HEK293 (cell line): ENCODE measurements around the gene CCT3.

ENCODE experiments used
- CTCF ChIA-PET: fragments of 350-600 bp; formaldehyde crosslinking; extraction: SDS; loops from one replicate; lab custom pipeline; 2021; ENCODE audit warnings: antibody characterized with exemption; lab: Yijun Ruan, JAX
- POLR2A ChIA-PET: fragments of 300-600 bp; formaldehyde crosslinking; extraction: SDS; loops from one replicate; lab custom pipeline; 2020; ENCODE audit warnings: antibody characterized with exemption, inconsistent platforms; lab: Yijun Ruan, JAX
- H3K27ac ChIP-seq: fragments of 200-500 bp; sonication (Bioruptor generic); 2 replicates; pipeline ENCODE4 v1.5.1; 2014; ENCODE audit warnings: low read depth, low read length, control low read depth, inconsistent platforms; ENCODE audit errors: extremely low read depth
- H3K36me3 ChIP-seq, 2 experiments: fragments of 200-500 bp in 1 of 2; sonication (Bioruptor generic) in 1 of 2; 1 replicate in 1 of 2; 2 replicates in 1 of 2; pipeline ENCODE4 v1.5.1; 2014 to 2017; ENCODE audit warnings: inconsistent platforms in 2 of 2, low read length in 2 of 2; ENCODE audit not compliant: control insufficient read depth in 2 of 2, insufficient read depth in 1 of 2
- H3K4me1 ChIP-seq: fragments of 200-500 bp; sonication (Bioruptor generic); 2 replicates; pipeline ENCODE4 v1.5.1; 2014; ENCODE audit warnings: mild to moderate bottlenecking, low read length, inconsistent platforms; ENCODE audit not compliant: control insufficient read depth, insufficient read depth
- H3K4me3 ChIP-seq: 2 replicates; pipeline ENCODE4 v1.5.1; 2011; ENCODE audit warnings: low read depth, mild to moderate bottlenecking, control low read depth, low read length, moderate library complexity
- H3K9me3 ChIP-seq: fragments of 200-500 bp; sonication (Bioruptor generic); 2 replicates; pipeline ENCODE4 v1.5.1; 2014; ENCODE audit warnings: low read depth, low read length, inconsistent platforms; ENCODE audit not compliant: control insufficient read depth, insufficient read depth
- GLI4 ChIP-seq: fragments of 450-650 bp; formaldehyde crosslinking; IDR thresholded peaks from 2 replicates; pipeline ENCODE4 v1.5.1; 2016; ENCODE audit warnings: missing biosample characterization, missing genetic modification characterization
- KLF1 ChIP-seq: fragments of 450-650 bp; formaldehyde crosslinking; IDR thresholded peaks from 2 replicates; pipeline ENCODE4 v1.5.1; 2016; ENCODE audit warnings: missing biosample characterization, missing genetic modification characterization
- KLF10 ChIP-seq: fragments of 450-650 bp; IDR thresholded peaks from 2 replicates; pipeline ENCODE4 v1.5.1; 2018; ENCODE audit warnings: missing biosample characterization, mild to moderate bottlenecking, missing genetic modification characterization
- PRDM4 ChIP-seq: fragments of 450-650 bp; formaldehyde crosslinking; IDR thresholded peaks from 2 replicates; pipeline ENCODE4 v1.5.1; 2017; ENCODE audit warnings: missing biosample characterization, missing genetic modification characterization
- SCRT2 ChIP-seq: fragments of 450-650 bp; formaldehyde crosslinking; IDR thresholded peaks from 2 replicates; pipeline ENCODE4 v1.5.1; 2016; ENCODE audit warnings: missing biosample characterization, missing genetic modification characterization
- ZBTB44 ChIP-seq: fragments of 450-650 bp; IDR thresholded peaks from 2 replicates; pipeline ENCODE4 v1.5.1; 2018; ENCODE audit warnings: missing biosample characterization, mild to moderate bottlenecking, missing genetic modification characterization
- ZFP37 ChIP-seq: fragments of 450-650 bp; formaldehyde crosslinking; IDR thresholded peaks from 2 replicates; pipeline ENCODE4 v1.5.1; 2016; ENCODE audit warnings: missing biosample characterization, missing genetic modification characterization
- ZNF2 ChIP-seq: fragments of 450-650 bp; formaldehyde crosslinking; IDR thresholded peaks from 2 replicates; pipeline ENCODE4 v1.5.1; 2016; ENCODE audit warnings: missing biosample characterization, missing genetic modification characterization
- ZNF292 ChIP-seq: fragments of 450-650 bp; formaldehyde crosslinking; IDR thresholded peaks from 2 replicates; pipeline ENCODE4 v1.5.1; 2016; ENCODE audit warnings: low read depth, missing biosample characterization, missing genetic modification characterization, borderline replicate concordance
- ZNF398 ChIP-seq: fragments of 450-650 bp; formaldehyde crosslinking; IDR thresholded peaks from 2 replicates; pipeline ENCODE4 v1.5.1; 2017; ENCODE audit warnings: missing biosample characterization, missing genetic modification characterization
- ZNF501 ChIP-seq: fragments of 450-650 bp; formaldehyde crosslinking; IDR thresholded peaks from 2 replicates; pipeline ENCODE4 v1.5.1; 2016; ENCODE audit warnings: missing biosample characterization, missing genetic modification characterization
- ZNF510 ChIP-seq: fragments of 450-650 bp; formaldehyde crosslinking; IDR thresholded peaks from 2 replicates; pipeline ENCODE4 v1.5.1; 2018; ENCODE audit warnings: mild to moderate bottlenecking, missing genetic modification characterization, missing biosample characterization; ENCODE audit not compliant: insufficient replicate concordance
- ZNF585B ChIP-seq: fragments of 450-650 bp; formaldehyde crosslinking; IDR thresholded peaks from 2 replicates; pipeline ENCODE4 v1.5.1; 2016; ENCODE audit warnings: missing biosample characterization, missing genetic modification characterization
- ZNF624 ChIP-seq: fragments of 450-650 bp; formaldehyde crosslinking; IDR thresholded peaks from 2 replicates; pipeline ENCODE4 v1.5.1; 2017; ENCODE audit warnings: missing biosample characterization, missing genetic modification characterization
- ZNF76 ChIP-seq: fragments of 450-650 bp; formaldehyde crosslinking; IDR thresholded peaks from 2 replicates; pipeline ENCODE4; 2016; ENCODE audit warnings: low read depth, missing biosample characterization, missing genetic modification characterization, borderline replicate concordance
- ZNF791 ChIP-seq: fragments of 450-650 bp; formaldehyde crosslinking; IDR thresholded peaks from 2 replicates; pipeline ENCODE4 v1.5.1; 2016; ENCODE audit warnings: missing biosample characterization, missing genetic modification characterization

CCT3 gene

GRCh38 chr1:156266051-156266450 lies 72.0 kb downstream of the CCT3 start:
- POLR2A ChIA-PET, result no interaction called here
- H3K36me3 ChIP-seq, result peaks cover 66 to 94% of the 10 kb centered on the region in 2 experiments
- H3K9me3 ChIP-seq, result no peaks in the 10 kb centered on the region
- H3K4me3 ChIP-seq, result no peak overlapping the region
- CTCF ChIA-PET, result no interaction called here
- 0 out of 2 replicates have a peak, but pooled peaks have one; percentile 13 for TF ChIP-seq SCRT2 (tag by site-specific recombination)
- TF ChIP-seq ZNF398, result no peak
- TF ChIP-seq, all 188 proteins: peak for 1
- Histone ChIP-seq H3K27ac (no peak overlapping the region), H3K4me1 (no peaks in the 10 kb centered on the region)

GRCh38 chr1:156263288-156263655 lies 74.8 kb downstream of the CCT3 start:
- POLR2A ChIA-PET, result interaction anchor here (1.3 kb wide), 1 partner anchor 12 kb away, joined by 3 read pairs; no protein-coding TSS in a partner anchor
- CTCF ChIA-PET, result interaction anchor here (0.8 kb wide), 1 partner anchor 17 kb away, joined by 3 read pairs; no protein-coding TSS in a partner anchor

GRCh38 chr1:156262461-156263287 lies 75.4 kb downstream of the CCT3 start:
- POLR2A ChIA-PET, result interaction anchor here (0.7 to 1.3 kb wide), 2 partner anchors 11 kb away, joined by 3 read pairs; no protein-coding TSS in a partner anchor
- no peak overlapping the region for H3K27ac ChIP-seq
- CTCF ChIA-PET, result interaction anchor here (0.8 kb wide), 1 partner anchor 17 kb away, joined by 3 read pairs; no protein-coding TSS in a partner anchor

More at GRCh38 chr1:156263288-156263655, 74.8 kb downstream of the CCT3 start:
- Histone ChIP-seq H3K4me1 (no peaks in the 10 kb centered on the region), H3K9me3 (no peaks in the 10 kb centered on the region), H3K36me3 (peaks cover 66 to 97% of the 10 kb centered on the region in 2 experiments), H3K4me3 (no peak overlapping the region), H3K27ac (no peak overlapping the region)
- TF ChIP-seq ZNF624 (tag by site-specific recombination) (no peak), ZBTB44 (tag by site-specific recombination) (no peak), ZNF2 (tag by site-specific recombination) (no peak), ZNF292 (tag by site-specific recombination) (no peak), KLF10 (tag by site-specific recombination) (no peak), PRDM4 (tag by site-specific recombination) (no peak), ZNF76 (no peak), ZNF510 (tag by site-specific recombination) (no peak), ZNF791 (tag by site-specific recombination) (no peak), ZNF501 (tag by site-specific recombination) (no peak), ZFP37 (tag by site-specific recombination) (no peak), GLI4 (no peak), ZNF585B (no peak)

More at GRCh38 chr1:156262461-156263287, 75.4 kb downstream of the CCT3 start:
- TF ChIP-seq KLF1 (tag by site-specific recombination) (0 out of 2 replicates have a peak, but pooled peaks have one; percentile 23), SCRT2 (tag by site-specific recombination) (no peak)
- TF ChIP-seq, all 188 proteins: peak for 1
- Histone ChIP-seq H3K9me3 (no peaks in the 10 kb centered on the region), H3K4me3 (no peak overlapping the region), H3K4me1 (no peaks in the 10 kb centered on the region), H3K36me3 (peaks cover 64 to 97% of the 10 kb centered on the region in 2 experiments)
